HepG2 (cell line): Measurements from ENCODE around the gene CCDC136. TPM values are rescaled to one million over a fixed set of nuclear protein-coding genes. Genes with fewer than 3 reads are reported as not detected.

Experiments used
- ATAC-seq: fragments of 200-7000 bp; cut with Tn5 transposase; 3 replicates; pipeline ENCODE4 v1.9.1; 2020; ENCODE audit warnings: mild to moderate bottlenecking, moderate library complexity
- BruUV-seq: library from RNA; stranded (reverse); fragments of 400-500 nt; replicated peaks from 2 replicates; lab custom pipeline; 2021; lab: Mats Ljungman, UMichigan
- CTCF ChIA-PET: fragments of 300-600 bp; formaldehyde crosslinking; extraction: SDS; loops from one replicate; lab custom pipeline; 2021; ENCODE audit warnings: low total read pairs, inconsistent platforms, low intra/inter-chr PET ratio; lab: Yijun Ruan, JAX
- POLR2A ChIA-PET: fragments of 350-600 bp; sonication (Branson Sonifier 250); formaldehyde crosslinking; loops from one replicate; lab custom pipeline; 2020; ENCODE audit warnings: antibody characterized with exemption, inconsistent platforms; lab: Yijun Ruan, JAX
- DNase-seq: peaks from one replicate; pipeline ENCODE4 v3.0.0-alpha.2; 2015; ENCODE audit warnings: low spot score
- FAIRE-seq: peaks from 3 replicates; lab custom pipeline; 2011; peaks lifted over from hg19 to GRCh38; lab: Jason Lieb, UNC
- H2AFZ ChIP-seq: one replicate; pipeline ENCODE4 v1.6.1; 2011; ENCODE audit warnings: low read length, inconsistent platforms
- H3K27ac ChIP-seq: fragments of 300-600 bp; 3 replicates; pipeline ENCODE4 v1.8.0; 2011; ENCODE audit warnings: mixed run types, mild to moderate bottlenecking, mixed read lengths, low read length, inconsistent platforms; ENCODE audit not compliant: insufficient read depth; ENCODE audit errors: extremely low read length
- H3K27me3 ChIP-seq, 2 experiments: fragments of 200-600 bp in 1 of 2; 2 replicates in 1 of 2; 3 replicates in 1 of 2; pipeline versions ENCODE4 v1.6.0 to v1.8.0; 2011; ENCODE audit warnings: low read length in 2 of 2, mild to moderate bottlenecking in 2 of 2, moderate library complexity in 2 of 2, inconsistent platforms in 1 of 2; ENCODE audit not compliant: insufficient read depth in 2 of 2, control insufficient read depth in 1 of 2
- H3K36me3 ChIP-seq, 2 experiments: fragments of 200-600 bp in 1 of 2; replicated peaks in 1 of 2; 2 replicates in 1 of 2; 3 replicates in 1 of 2; pipeline versions ENCODE4 v1.5.1 to v1.8.0; 2011; ENCODE audit warnings: low read length in 2 of 2, inconsistent platforms in 1 of 2; ENCODE audit not compliant: insufficient read depth in 2 of 2, control insufficient read depth in 1 of 2
- H3K4me1 ChIP-seq: 2 replicates; pipeline ENCODE4 v1.5.1; 2012; ENCODE audit warnings: low read length, inconsistent platforms; ENCODE audit not compliant: insufficient read depth
- H3K4me2 ChIP-seq: 2 replicates; pipeline ENCODE4 v1.6.0; 2011; ENCODE audit warnings: low read depth, low read length, inconsistent platforms
- H3K4me3 ChIP-seq, 3 experiments: fragments of 200-600 bp in 1 of 3; sonication (generic), shearing (Covaris generic) in 1 of 3; replicated peaks in 1 of 3; 2 replicates each; pipeline ENCODE4 v1.5.1; 2011 to 2016; ENCODE audit warnings: low read length in 3 of 3, inconsistent platforms in 2 of 3, low read depth in 2 of 3, mild to moderate bottlenecking in 2 of 3, control low read depth in 1 of 3, mixed read lengths in 1 of 3; ENCODE audit not compliant: insufficient read depth in 1 of 3
- H3K79me2 ChIP-seq: one replicate; pipeline ENCODE4 v1.6.1; 2011; ENCODE audit warnings: low read length, inconsistent platforms; ENCODE audit not compliant: insufficient read depth
- H3K9ac ChIP-seq: 2 replicates; pipeline ENCODE4 v1.6.0; 2011; ENCODE audit warnings: mild to moderate bottlenecking, low read depth, low read length, inconsistent platforms; ENCODE audit not compliant: insufficient read depth
- H3K9me3 ChIP-seq: 2 replicates; pipeline ENCODE4 v1.5.1; 2012; ENCODE audit warnings: mild to moderate bottlenecking, low read length
- H4K20me1 ChIP-seq: 2 replicates; pipeline ENCODE4 v1.6.0; 2011; ENCODE audit warnings: inconsistent platforms, mild to moderate bottlenecking, low read length, moderate library complexity; ENCODE audit not compliant: insufficient read depth
- ELF1 ChIP-seq: sonication (generic); formaldehyde crosslinking; IDR thresholded peaks from 2 replicates; pipeline ENCODE4 v1.4.0; 2020; ENCODE audit warnings: missing genetic modification reagents
- KDM1A ChIP-seq: IDR thresholded peaks from 2 replicates; pipeline ENCODE4 v1.6.1; 2016; ENCODE audit warnings: missing compliant biosample characterization
- KDM5B ChIP-seq: sonication (generic); formaldehyde crosslinking; IDR thresholded peaks from 2 replicates; pipeline ENCODE4 v1.4.0; 2020; ENCODE audit warnings: missing genetic modification reagents, mild to moderate bottlenecking, borderline replicate concordance
- NR2F2 ChIP-seq: IDR thresholded peaks from 2 replicates; pipeline ENCODE4 v1.6.1; 2012; ENCODE audit warnings: low read depth, inconsistent platforms, borderline replicate concordance
- PHF20 ChIP-seq: sonication (generic); formaldehyde crosslinking; IDR thresholded peaks from 2 replicates; pipeline ENCODE4 v1.5.0; 2020; ENCODE audit warnings: mild to moderate bottlenecking, missing genetic modification reagents
- RBM22 ChIP-seq: fragments of 200-400 bp; formaldehyde crosslinking; optimal IDR thresholded peaks from 2 replicates; pipeline ENCODE3; 2017; ENCODE audit warnings: mild to moderate bottlenecking, low read length, moderate library complexity
- SP1 ChIP-seq, 2 experiments: fragments of 450-650 bp in 1 of 2; sonication (generic) in 1 of 2; formaldehyde crosslinking in 1 of 2; IDR thresholded peaks; 2 replicates each; pipeline versions ENCODE4 v1.4.0 to v1.6.1; 2016 to 2020; ENCODE audit warnings: missing genetic modification reagents in 1 of 2
- ZBTB1 ChIP-seq: sonication (generic); formaldehyde crosslinking; IDR thresholded peaks from 2 replicates; pipeline ENCODE4 v1.4.0; 2020; ENCODE audit warnings: missing genetic modification reagents, borderline replicate concordance
- ZFYVE20 ChIP-seq: sonication (generic); formaldehyde crosslinking; IDR thresholded peaks from 2 replicates; pipeline ENCODE4 v1.8.0; 2023; ENCODE audit warnings: low read depth, mild to moderate bottlenecking, moderate library complexity, missing genetic modification reagents, borderline replicate concordance
- ZNF343 ChIP-seq: sonication (generic); formaldehyde crosslinking; IDR thresholded peaks from 2 replicates; pipeline ENCODE4 v1.4.0; 2020; ENCODE audit warnings: mild to moderate bottlenecking, missing genetic modification reagents
- ZNF563 ChIP-seq: sonication (generic); formaldehyde crosslinking; IDR thresholded peaks from 2 replicates; pipeline ENCODE4 v1.8.0; 2022; ENCODE audit warnings: mild to moderate bottlenecking, moderate library complexity, missing genetic modification reagents
- ZSCAN9 ChIP-seq: IDR thresholded peaks from 2 replicates; pipeline ENCODE4 v1.6.1; 2016; ENCODE audit warnings: borderline replicate concordance
- WGBS: methylation state at CpG from one replicate; pipeline ENCODE4 v1.1.6; 2017; ENCODE audit warnings: low lambda C conversion rate; 5-methylcytosine and 5-hydroxymethylcytosine counted together
- in situ Hi-C: cut with HindIII; loops from 2 replicates; pipeline ENCODE4 v1.10.0; 2017; ENCODE audit warnings: low pct_unique_long_range_greater_than_20kb; ENCODE audit not compliant: extremely low pct_ligation_motif_present
- intact Hi-C: fragments of 100-400 bp; cut with micrococcal nuclease; formaldehyde crosslinking; loops from one replicate; pipeline ENCODE4 v1.10.0; 2022; ENCODE audit not compliant: unreplicated experiment
- polyA plus RNA-seq, 8 experiments: library from polyadenylated mRNA; depleted of rRNA in 3 of 8; stranded (reverse) in 7 of 8; unstranded in 1 of 8; fragments of >200 nt; fragmentation: Illumina TruSeq in 4 of 8; extraction: Trizol in 4 of 8; gene quantifications; 2 replicates each; pipeline versions ENCODE4 v1.2.1 to v1.2.3, GENCODE V29; 2011 to 2016; ENCODE audit warnings: low read depth in 4 of 8, missing spikeins in 1 of 8, mixed read lengths in 1 of 8; ENCODE audit not compliant: insufficient read depth in 1 of 8
- total RNA-seq, 5 experiments: library from RNA; depleted of rRNA; stranded (reverse); fragments of >200 nt; fragmentation: Illumina TruSeq; extraction: Trizol; gene quantifications; 2 replicates each; pipeline ENCODE4 v1.2.3, GENCODE V29; 2016; ENCODE audit warnings: low read depth in 1 of 5
- TF ChIP-seq, protein P1 (sequence below): sonication (generic); formaldehyde crosslinking; IDR thresholded peaks from 2 replicates; pipeline ENCODE4 v1.4.0; 2020; ENCODE audit warnings: missing genetic modification reagents
- TF ChIP-seq, protein P2 (sequence below): sonication (generic); IDR thresholded peaks from 2 replicates; pipeline ENCODE4 v1.6.1; 2016; ENCODE audit warnings: low read depth, borderline replicate concordance
- TF ChIP-seq, protein P3 (sequence below): sonication (generic); formaldehyde crosslinking; IDR thresholded peaks from 2 replicates; pipeline ENCODE4 v1.8.0; 2022; ENCODE audit warnings: missing genetic modification reagents, mild to moderate bottlenecking, moderate library complexity, borderline replicate concordance

Gene CCDC136
- total and polyA plus RNA-seq, 2 of the 13 experiments (the other 11 are each of a cell fraction or from before 2014, with no cell fraction given), result 0.04 to 0.38 TPM

DNA sequence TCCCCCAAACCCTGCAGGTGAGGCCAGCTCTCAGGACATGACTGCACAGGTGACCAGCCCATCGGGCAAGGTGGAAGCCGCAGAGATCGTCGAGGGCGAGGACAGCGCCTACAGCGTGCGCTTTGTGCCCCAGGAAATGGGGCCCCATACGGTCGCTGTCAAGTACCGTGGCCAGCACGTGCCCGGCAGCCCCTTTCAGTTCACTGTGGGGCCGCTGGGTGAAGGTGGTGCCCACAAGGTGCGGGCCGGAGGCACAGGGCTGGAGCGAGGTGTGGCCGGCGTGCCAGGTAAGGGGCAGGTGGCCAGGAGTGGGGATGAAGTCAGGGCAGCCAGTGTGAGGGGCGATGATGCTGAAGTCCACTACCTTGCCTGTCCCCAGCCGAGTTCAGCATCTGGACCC lies 62.6 kb downstream of the CCDC136 start (continued):
- TF ChIP-seq, protein P1, sequence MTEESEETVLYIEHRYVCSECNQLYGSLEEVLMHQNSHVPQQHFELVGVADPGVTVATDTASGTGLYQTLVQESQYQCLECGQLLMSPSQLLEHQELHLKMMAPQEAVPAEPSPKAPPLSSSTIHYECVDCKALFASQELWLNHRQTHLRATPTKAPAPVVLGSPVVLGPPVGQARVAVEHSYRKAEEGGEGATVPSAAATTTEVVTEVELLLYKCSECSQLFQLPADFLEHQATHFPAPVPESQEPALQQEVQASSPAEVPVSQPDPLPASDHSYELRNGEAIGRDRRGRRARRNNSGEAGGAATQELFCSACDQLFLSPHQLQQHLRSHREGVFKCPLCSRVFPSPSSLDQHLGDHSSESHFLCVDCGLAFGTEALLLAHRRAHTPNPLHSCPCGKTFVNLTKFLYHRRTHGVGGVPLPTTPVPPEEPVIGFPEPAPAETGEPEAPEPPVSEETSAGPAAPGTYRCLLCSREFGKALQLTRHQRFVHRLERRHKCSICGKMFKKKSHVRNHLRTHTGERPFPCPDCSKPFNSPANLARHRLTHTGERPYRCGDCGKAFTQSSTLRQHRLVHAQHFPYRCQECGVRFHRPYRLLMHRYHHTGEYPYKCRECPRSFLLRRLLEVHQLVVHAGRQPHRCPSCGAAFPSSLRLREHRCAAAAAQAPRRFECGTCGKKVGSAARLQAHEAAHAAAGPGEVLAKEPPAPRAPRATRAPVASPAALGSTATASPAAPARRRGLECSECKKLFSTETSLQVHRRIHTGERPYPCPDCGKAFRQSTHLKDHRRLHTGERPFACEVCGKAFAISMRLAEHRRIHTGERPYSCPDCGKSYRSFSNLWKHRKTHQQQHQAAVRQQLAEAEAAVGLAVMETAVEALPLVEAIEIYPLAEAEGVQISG (CRISPR knock-in tag), result no peak
- TF ChIP-seq NR2F2 (no peak), SP1 (IDR thresholded peaks at IDR 0.05) (no peak), SP1 (CRISPR knock-in tag; IDR thresholded peaks at IDR 0.05) (no peak), ZSCAN9 (CRISPR knock-in tag) (no peak)

DNA sequence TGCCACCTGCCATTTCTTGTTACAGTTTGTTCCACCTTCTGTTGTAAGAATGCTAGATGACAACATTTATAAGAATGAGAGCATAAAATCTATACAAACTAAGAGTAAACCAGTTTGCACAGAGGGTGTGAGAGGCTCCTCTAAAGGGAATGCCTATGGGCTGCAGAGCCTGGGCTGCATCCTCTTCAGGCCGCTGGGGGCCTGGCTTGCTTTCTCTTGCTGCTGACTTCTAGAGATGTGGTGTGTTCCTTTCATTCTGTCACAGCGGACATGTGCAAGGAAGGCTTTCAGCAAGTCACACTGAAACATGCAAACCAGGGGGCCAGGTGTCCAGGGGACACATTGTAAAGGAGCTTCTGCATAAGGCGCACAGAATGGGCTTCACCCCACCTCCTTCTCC lies 63.8 kb downstream of the CCDC136 start:
- no peak overlapping the region for H3K9ac ChIP-seq
- peaks cover 10 to 56% of the 10 kb centered on the region in 2 experiments; a peak in 4 of 5 replicates for H3K27me3 ChIP-seq
- in situ Hi-C loops (no loop called here), intact Hi-C loops (no loop called here)
- 0% methylated on average over 1 of the region's 3 CpGs for WGBS
- H3K4me3 ChIP-seq, result no peak overlapping the region
- TF ChIP-seq ZNF563 (no peak), ELF1 (CRISPR knock-in tag) (no peak), ZNF343 (CRISPR knock-in tag) (no peak), RBM22 (no peak), ZBTB1 (CRISPR knock-in tag) (no peak), PHF20 (no peak), KDM1A (CRISPR knock-in tag) (no peak), ZFYVE20 (CRISPR knock-in tag) (no peak), KDM5B (no peak)
- TF ChIP-seq, protein P2, sequence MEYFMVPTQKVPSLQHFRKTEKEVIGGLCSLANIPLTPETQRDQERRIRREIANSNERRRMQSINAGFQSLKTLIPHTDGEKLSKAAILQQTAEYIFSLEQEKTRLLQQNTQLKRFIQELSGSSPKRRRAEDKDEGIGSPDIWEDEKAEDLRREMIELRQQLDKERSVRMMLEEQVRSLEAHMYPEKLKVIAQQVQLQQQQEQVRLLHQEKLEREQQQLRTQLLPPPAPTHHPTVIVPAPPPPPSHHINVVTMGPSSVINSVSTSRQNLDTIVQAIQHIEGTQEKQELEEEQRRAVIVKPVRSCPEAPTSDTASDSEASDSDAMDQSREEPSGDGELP, result no peak
- TF ChIP-seq, protein P3, sequence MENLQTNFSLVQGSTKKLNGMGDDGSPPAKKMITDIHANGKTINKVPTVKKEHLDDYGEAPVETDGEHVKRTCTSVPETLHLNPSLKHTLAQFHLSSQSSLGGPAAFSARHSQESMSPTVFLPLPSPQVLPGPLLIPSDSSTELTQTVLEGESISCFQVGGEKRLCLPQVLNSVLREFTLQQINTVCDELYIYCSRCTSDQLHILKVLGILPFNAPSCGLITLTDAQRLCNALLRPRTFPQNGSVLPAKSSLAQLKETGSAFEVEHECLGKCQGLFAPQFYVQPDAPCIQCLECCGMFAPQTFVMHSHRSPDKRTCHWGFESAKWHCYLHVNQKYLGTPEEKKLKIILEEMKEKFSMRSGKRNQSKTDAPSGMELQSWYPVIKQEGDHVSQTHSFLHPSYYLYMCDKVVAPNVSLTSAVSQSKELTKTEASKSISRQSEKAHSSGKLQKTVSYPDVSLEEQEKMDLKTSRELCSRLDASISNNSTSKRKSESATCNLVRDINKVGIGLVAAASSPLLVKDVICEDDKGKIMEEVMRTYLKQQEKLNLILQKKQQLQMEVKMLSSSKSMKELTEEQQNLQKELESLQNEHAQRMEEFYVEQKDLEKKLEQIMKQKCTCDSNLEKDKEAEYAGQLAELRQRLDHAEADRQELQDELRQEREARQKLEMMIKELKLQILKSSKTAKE (CRISPR knock-in tag), result no peak
- no peak overlapping the region for H3K4me2 ChIP-seq
- ChIA-PET POLR2A (no interaction called here), CTCF (no interaction called here)
- DNase-seq, result no peak
- H4K20me1 ChIP-seq, result no peaks in the 10 kb centered on the region
- H3K4me1 ChIP-seq, result no peaks in the 10 kb centered on the region
- H2AFZ ChIP-seq, result no peak overlapping the region
- H3K36me3 ChIP-seq, result no peaks in the 10 kb centered on the region
- H3K9me3 ChIP-seq, result no peaks in the 10 kb centered on the region
- no peak for FAIRE-seq
- BruUV-seq, result no TSS peak
- ATAC-seq, result no peak
- no peaks in the 10 kb centered on the region for H3K79me2 ChIP-seq
- no peak overlapping the region for H3K27ac ChIP-seq
